ENCODE measurements around the gene HTT-AS.

- TF ChIP-seq POLR2AphosphoS5 (IDR thresholded peaks at IDR 0.05) (no peak), POLR2A (IDR thresholded peaks at IDR 0.05) (no peak), CTCF (IDR thresholded peaks at IDR 0.05) (no peak), EP300 (IDR thresholded peaks at IDR 0.05) (no peak)
These were observed 52.2 kb downstream of the HTT-AS start for GRCh38 chr4:3022112-3022511.

Data from stomach (tissue), 4 donors.